Measurements from ENCODE around the gene SDHC. TPM values are rescaled to one million over a fixed set of nuclear protein-coding genes. Genes with fewer than 3 reads are reported as not detected.
A peak's percentile ranks its signal among the peaks of the same experiment; 100 is the strongest.
"Not testable (repeated sequence)": the region's sequence is repeated elsewhere in the genome, so short reads cannot be mapped to it uniquely, and the experiment has no call there.

Gene SDHC
- polyA plus RNA-seq, 3 donors = 208 to 350 (median 323) TPM

DNA sequence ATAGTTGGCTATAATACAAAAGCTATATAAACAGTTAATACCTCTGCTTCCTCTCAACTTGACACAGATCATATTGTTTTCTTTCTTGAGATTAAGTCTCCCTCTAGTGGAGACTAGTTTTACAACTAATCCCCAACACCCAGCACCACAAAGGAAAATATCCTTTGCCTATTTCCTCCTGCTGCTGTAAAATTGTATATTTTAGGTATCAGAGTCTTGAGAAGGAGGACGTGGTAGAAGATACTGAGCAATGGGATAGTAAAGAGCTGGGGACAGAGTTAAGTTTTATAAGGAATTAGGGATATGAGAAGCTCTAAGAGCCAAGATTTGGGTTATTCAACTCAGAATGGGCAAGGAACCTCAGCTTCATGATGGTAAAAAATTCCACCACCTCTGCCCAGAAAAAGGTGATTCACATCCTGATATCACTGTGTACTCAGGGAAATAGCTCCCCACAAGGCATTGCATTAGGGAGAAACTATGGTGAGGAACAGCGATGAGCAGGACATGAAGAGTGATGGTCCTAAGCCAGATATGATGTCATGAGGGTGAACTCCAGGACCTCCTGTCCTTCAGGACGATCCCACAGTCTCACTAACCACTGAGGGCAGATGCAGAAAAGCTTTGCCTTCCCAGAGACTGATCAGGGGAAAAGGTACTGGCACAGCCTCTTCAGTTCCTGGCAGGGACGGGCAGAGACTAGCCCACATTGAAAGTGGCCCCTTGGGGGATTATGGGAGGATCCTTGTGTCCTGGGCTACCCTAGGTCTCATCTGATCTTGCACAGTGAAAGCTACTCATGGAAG, 68.2 kb downstream of the SDHC start:
- Mint-ChIP-seq H3K27ac (peak overlapping the region in 3 of 7 donors; percentile 11 to 79 (median 25)), H3K36me3 (peaks cover 0 to 2% of the 10 kb centered on the region in 2 donors), H3K4me3 (no peak overlapping the region), H3K4me1 (peaks cover 12% of the 10 kb centered on the region), H3K27me3 (ENCODE audit: low read depth in 3 of 3) (peaks cover 1 to 7% (median 2%) of the 10 kb centered on the region in 3 donors), H3K9me3 (peaks cover 0 to 2% (median 0%) of the 10 kb centered on the region in 7 donors)
- Histone ChIP-seq H3K36me3 (replicated peaks in 1 of 2; ENCODE audit: control insufficient read depth in 1 of 2, insufficient read depth in 2 of 2, low read length in 2 of 2) (no peaks in the 10 kb centered on the region), H3K79me2 (ENCODE audit: insufficient read depth, low read length) (no peaks in the 10 kb centered on the region), H3K4me2 (replicated peaks; ENCODE audit: extremely low read depth, low read length, poor library complexity, severe bottlenecking) (no peak overlapping the region), H4K20me1 (ENCODE audit: insufficient read depth, low read length) (no peaks in the 10 kb centered on the region), H3K4me1 (ENCODE audit: control insufficient read depth in 1 of 2, insufficient read depth in 2 of 2, low read length in 2 of 2) (peaks cover 5 to 6% of the 10 kb centered on the region in 2 donors), H3K4me3 (replicated peaks in 1 of 3; ENCODE audit: low read depth in 2 of 3, low read length in 3 of 3) (no peak overlapping the region), H3K9ac (ENCODE audit: insufficient read depth, low read length, poor library complexity, severe bottlenecking) (no peak overlapping the region), H3K9me3 (replicated peaks in 1 of 2; ENCODE audit: control insufficient read depth in 1 of 2, insufficient read depth in 1 of 2, low read length in 2 of 2) (no peaks in the 10 kb centered on the region), H3K27ac (ENCODE audit: low read depth in 1 of 2, low read length in 2 of 2) (no peak overlapping the region), H3K27me3 (ENCODE audit: control insufficient read depth in 2 of 2, insufficient read depth in 2 of 2, low read length in 2 of 2) (no peaks in the 10 kb centered on the region), H2AFZ (ENCODE audit: insufficient read depth, low read depth, low read length, poor library complexity, severe bottlenecking) (no peak overlapping the region)
- WGBS (ENCODE audit: insufficient coverage) = 42% methylated on average over 3 of the region's 4 CpGs
- intact Hi-C loops (cut with micrococcal nuclease) = loop anchor here (5.0 to 10.0 kb wide), 3 partner anchors 68 to 155 kb away; partner anchors contain the start of genes SDHC (in 1 of the 2) and TOMM40L (in 1 of the 2)
- peak; percentile 82 for TF ChIP-seq CTCF (IDR thresholded peaks at IDR 0.05)
- DNase-seq = peak; percentile 34 to 70 (median 58)

DNA sequence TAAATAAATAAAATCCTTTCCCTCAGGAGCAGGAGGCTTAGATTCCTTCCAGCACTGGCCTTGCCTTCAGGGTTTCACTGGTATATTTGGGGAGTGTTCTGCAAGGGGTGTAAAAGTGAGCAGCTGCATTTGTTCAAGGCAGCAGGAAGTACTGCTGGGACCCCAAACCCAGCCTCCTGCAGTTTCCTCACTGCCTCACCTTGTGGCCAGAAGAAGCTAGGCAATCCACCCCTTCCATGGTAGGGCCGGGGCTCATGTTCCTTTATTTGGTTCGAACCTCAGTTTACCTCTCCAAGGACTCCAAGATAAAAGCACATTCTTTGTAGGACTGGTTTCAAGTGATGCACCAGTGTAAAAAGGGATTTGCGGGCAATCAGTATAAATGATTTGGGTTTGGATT, 74.5 kb downstream of the SDHC start:
- H3K4me3 ChIP-seq (replicated peaks in 1 of 3; ENCODE audit: low read depth in 2 of 3, low read length in 3 of 3) = no peak overlapping the region
- H3K27me3 Mint-ChIP-seq (ENCODE audit: low read depth in 3 of 3) = peaks cover 2 to 10% (median 7%) of the 10 kb centered on the region in 3 donors
- H3K79me2 ChIP-seq (ENCODE audit: insufficient read depth, low read length) = no peaks in the 10 kb centered on the region
- H3K36me3 ChIP-seq (replicated peaks in 1 of 2; ENCODE audit: control insufficient read depth in 1 of 2, insufficient read depth in 2 of 2, low read length in 2 of 2) = no peaks in the 10 kb centered on the region
- peak overlapping the region in 1 of 2 donors; percentile 87 for H3K4me3 Mint-ChIP-seq
- no CpG with 5 or more reads among the region's 3 CpGs for WGBS (ENCODE audit: insufficient coverage)
- H3K9me3 ChIP-seq (replicated peaks in 1 of 2; ENCODE audit: control insufficient read depth in 1 of 2, insufficient read depth in 1 of 2, low read length in 2 of 2) = no peaks in the 10 kb centered on the region
- H3K9me3 Mint-ChIP-seq = no peaks in the 10 kb centered on the region
- no peaks in the 10 kb centered on the region for H4K20me1 ChIP-seq (ENCODE audit: insufficient read depth, low read length)
- no peak overlapping the region for H3K27ac ChIP-seq (ENCODE audit: low read depth in 1 of 2, low read length in 2 of 2)
- no peak for DNase-seq
- H3K4me1 ChIP-seq (ENCODE audit: control insufficient read depth in 1 of 2, insufficient read depth in 2 of 2, low read length in 2 of 2) = peaks cover 12 to 23% of the 10 kb centered on the region in 2 donors
- intact Hi-C loops (cut with micrococcal nuclease) = loop anchor here in 1 of 2 donors (5.0 to 10.0 kb wide), 2 partner anchors 74 to 186 kb away; partner anchors contain the start of genes NDUFS2 and SDHC
- H3K27me3 ChIP-seq (ENCODE audit: control insufficient read depth in 2 of 2, insufficient read depth in 2 of 2, low read length in 2 of 2) = no peaks in the 10 kb centered on the region
- no peak overlapping the region for H2AFZ ChIP-seq (ENCODE audit: insufficient read depth, low read depth, low read length, poor library complexity, severe bottlenecking)
- peaks cover 21% of the 10 kb centered on the region for H3K4me1 Mint-ChIP-seq
- TF ChIP-seq CTCF (IDR thresholded peaks at IDR 0.05) = no peak
- no peak overlapping the region for H3K4me2 ChIP-seq (replicated peaks; ENCODE audit: extremely low read depth, low read length, poor library complexity, severe bottlenecking)
- H3K27ac Mint-ChIP-seq = peak overlapping the region in 5 of 7 donors; percentile 96 to 97 (median 97)
- no peak overlapping the region for H3K9ac ChIP-seq (ENCODE audit: insufficient read depth, low read length, poor library complexity, severe bottlenecking)
- peaks cover 0 to 2% of the 10 kb centered on the region in 2 donors for H3K36me3 Mint-ChIP-seq

DNA sequence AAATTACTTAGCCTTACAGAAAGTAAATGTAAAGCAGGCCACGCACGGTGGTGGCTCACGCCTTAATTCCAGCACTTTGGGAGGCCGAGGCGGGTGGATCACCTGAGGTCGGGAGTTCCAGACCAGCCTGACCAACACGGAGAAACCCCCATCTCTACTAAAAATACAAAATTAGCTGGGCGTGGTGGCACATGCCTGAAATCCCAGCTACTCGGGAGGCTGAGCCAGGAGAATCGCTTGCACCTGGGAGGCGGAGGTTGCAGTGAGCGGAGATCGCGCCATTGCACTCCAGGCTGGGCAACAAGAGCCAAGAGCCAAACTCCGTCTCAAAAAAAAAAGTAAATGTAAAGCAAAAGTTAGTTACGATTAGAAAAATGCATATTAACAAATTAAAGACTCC, 75.0 kb downstream of the SDHC start:
- peaks cover 12 to 23% of the 10 kb centered on the region in 2 donors for H3K4me1 ChIP-seq (ENCODE audit: control insufficient read depth in 1 of 2, insufficient read depth in 2 of 2, low read length in 2 of 2)
- peak overlapping the region; percentile 59 to 72 (median 64) for H3K4me3 ChIP-seq (replicated peaks in 1 of 3; ENCODE audit: low read depth in 2 of 3, low read length in 3 of 3)
- peak overlapping the region; percentile 77 for H3K9ac ChIP-seq (ENCODE audit: insufficient read depth, low read length, poor library complexity, severe bottlenecking)
- intact Hi-C loops (cut with micrococcal nuclease) = loop anchor here in 1 of 2 donors (5.0 to 10.0 kb wide), 2 partner anchors 74 to 187 kb away; partner anchors contain the start of genes NDUFS2 and SDHC
- H3K4me2 ChIP-seq (replicated peaks; ENCODE audit: extremely low read depth, low read length, poor library complexity, severe bottlenecking) = peak overlapping the region; percentile 73
- 87% methylated on average over 7 of the region's 16 CpGs for WGBS (ENCODE audit: insufficient coverage)
- Mint-ChIP-seq H3K27ac (peak overlapping the region; percentile 94 to 97 (median 97)), H3K4me3 (peak overlapping the region; percentile 78 to 87), H3K4me1 (peaks cover 21% of the 10 kb centered on the region), H3K27me3 (ENCODE audit: low read depth in 3 of 3) (peaks cover 0 to 10% (median 8%) of the 10 kb centered on the region in 3 donors)
- not testable (repeated sequence) for H2AFZ ChIP-seq (ENCODE audit: insufficient read depth, low read depth, low read length, poor library complexity, severe bottlenecking); H3K36me3 ChIP-seq (replicated peaks in 1 of 2; ENCODE audit: control insufficient read depth in 1 of 2, insufficient read depth in 2 of 2, low read length in 2 of 2); H3K9me3 Mint-ChIP-seq; H3K9me3 ChIP-seq (replicated peaks in 1 of 2; ENCODE audit: control insufficient read depth in 1 of 2, insufficient read depth in 1 of 2, low read length in 2 of 2); H3K27me3 ChIP-seq (ENCODE audit: control insufficient read depth in 2 of 2, insufficient read depth in 2 of 2, low read length in 2 of 2); H3K36me3 Mint-ChIP-seq; DNase-seq; H4K20me1 ChIP-seq (ENCODE audit: insufficient read depth, low read length); H3K79me2 ChIP-seq (ENCODE audit: insufficient read depth, low read length)
- H3K27ac ChIP-seq (ENCODE audit: low read depth in 1 of 2, low read length in 2 of 2) = peak overlapping the region; percentile 96 to 98
